Prostate gland (tissue), 2 donors: ENCODE measurements around the gene TUBGCP2. TPM values are rescaled to one million over a fixed set of nuclear protein-coding genes. Genes with fewer than 3 reads are reported as not detected.

ENCODE experiments used
- DNase-seq: peaks from one replicate; pipeline ENCODE4 v3.0.0-alpha.2; 2019; ENCODE audit warnings: low spot score
- H3K27ac ChIP-seq, 2 donors: fragments of 200-600 bp; sonication (generic); 2 replicates each; pipeline ENCODE4 v1.5.1; 2017 to 2019
- H3K27me3 ChIP-seq: fragments of 200-600 bp; sonication (generic); replicated peaks from 2 replicates; pipeline ENCODE4 v1.5.1; 2019; ENCODE audit not compliant: insufficient read depth
- H3K36me3 ChIP-seq, 2 donors: fragments of 200-600 bp; sonication (generic); 1 replicate in 1 of 2; 2 replicates in 1 of 2; pipeline versions ENCODE4 v1.5.1 to v1.8.1; 2017 to 2019
- H3K4me1 ChIP-seq: fragments of 200-600 bp; sonication (generic); replicated peaks from 2 replicates; pipeline ENCODE4 v1.5.1; 2019
- H3K4me3 ChIP-seq, 2 donors: fragments of 200-600 bp; sonication (generic); 2 replicates each; pipeline ENCODE4 v1.5.1; 2017 to 2019
- H3K9me3 ChIP-seq: fragments of 200-600 bp; sonication (generic); 2 replicates; pipeline ENCODE4 v1.5.1; 2017
- POLR2A ChIP-seq: fragments of 450-650 bp; IDR thresholded peaks from one replicate; pipeline ENCODE4 v1.6.1; 2016; ENCODE audit warnings: antibody characterized with exemption, mild to moderate bottlenecking
- POLR2AphosphoS5 ChIP-seq: sonication (generic); formaldehyde crosslinking; IDR thresholded peaks from one replicate; pipeline ENCODE4 v1.6.1; 2017; ENCODE audit warnings: antibody characterized with exemption
- WGBS: methylation state at CpG from one replicate; pipeline ENCODE4 v1.1.5; 2018; 5-methylcytosine and 5-hydroxymethylcytosine counted together
- intact Hi-C: fragments of 100-400 bp; cut with DNase I; formaldehyde crosslinking; loops from one replicate; pipeline ENCODE4 v1.14.2; 2022
- microRNA counts, 2 donors: library from miRNA; unstranded; fragments of <30 nt; microRNA quantifications; one replicate each; lab custom pipeline; 2016 to 2017
- microRNA-seq: library from miRNA; unstranded; fragments of <30 nt; microRNA quantifications from one replicate; pipeline ENCODE4, GENCODE V29; 2016
- small RNA-seq, 2 donors: library from RNA; depleted of rRNA; stranded (forward); fragments of <200 nt; gene quantifications; one replicate each; pipeline ENCODE3, GENCODE V24; 2016
- total RNA-seq, 2 donors: library from RNA; depleted of rRNA; stranded (reverse); fragments of >200 nt; gene quantifications; one replicate each; pipeline ENCODE4 v1.1.0, GENCODE V29; 2016
- TF ChIP-seq, protein P1 (sequence below), 4 experiments: fragments of 200-600 bp in 2 of 4; fragments of 450-650 bp in 2 of 4; sonication (generic) in 2 of 4; IDR thresholded peaks; 1 replicate in 3 of 4; 2 replicates in 1 of 4; pipeline ENCODE4 v1.5.1; 2016 to 2019; ENCODE audit warnings: antibody characterized with exemption in 4 of 4, mild to moderate bottlenecking in 2 of 4, moderate library complexity in 2 of 4

TUBGCP2 gene
- total RNA-seq, 2 donors from 2014 or later = 53.5 to 78.5 TPM

DNA sequence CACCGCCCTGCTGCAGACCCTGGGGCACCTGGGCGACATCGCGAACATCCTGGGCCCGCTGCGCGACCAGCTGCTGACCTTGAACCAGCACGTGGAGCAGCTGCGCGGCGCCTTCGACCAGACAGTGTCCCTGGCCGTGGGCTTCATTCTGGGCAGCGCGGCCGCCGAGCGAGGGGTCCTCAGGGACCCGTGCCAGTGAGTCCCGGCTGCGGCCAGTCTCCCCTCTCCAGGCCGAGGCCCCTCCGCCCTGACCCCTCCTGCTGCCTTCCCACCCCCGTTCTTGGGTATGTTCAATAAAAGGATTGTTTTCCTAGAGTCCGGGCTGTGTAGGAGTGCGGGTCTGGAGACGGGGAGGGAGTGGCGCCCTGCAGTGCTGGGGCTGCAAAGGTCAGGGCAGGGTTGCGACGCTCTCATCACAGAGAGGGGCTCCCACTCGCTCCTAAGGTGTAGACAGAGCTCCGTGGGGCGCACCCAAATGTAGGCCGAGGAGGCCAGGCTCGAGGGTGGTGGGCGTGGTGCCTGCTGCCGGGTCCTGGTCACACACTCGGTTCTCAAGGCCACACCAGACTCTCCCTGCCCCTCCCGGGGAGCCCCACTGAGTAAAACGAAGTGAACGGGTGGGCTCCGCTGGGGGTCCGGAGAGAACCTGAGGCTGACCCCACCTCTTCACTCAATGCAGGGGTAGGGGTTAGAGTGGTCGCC, 77.3 kb downstream of the TUBGCP2 start:
- Histone ChIP-seq H3K27me3 (peaks cover 40% of the 10 kb centered on the region), H3K4me3 (no peak overlapping the region)

DNA sequence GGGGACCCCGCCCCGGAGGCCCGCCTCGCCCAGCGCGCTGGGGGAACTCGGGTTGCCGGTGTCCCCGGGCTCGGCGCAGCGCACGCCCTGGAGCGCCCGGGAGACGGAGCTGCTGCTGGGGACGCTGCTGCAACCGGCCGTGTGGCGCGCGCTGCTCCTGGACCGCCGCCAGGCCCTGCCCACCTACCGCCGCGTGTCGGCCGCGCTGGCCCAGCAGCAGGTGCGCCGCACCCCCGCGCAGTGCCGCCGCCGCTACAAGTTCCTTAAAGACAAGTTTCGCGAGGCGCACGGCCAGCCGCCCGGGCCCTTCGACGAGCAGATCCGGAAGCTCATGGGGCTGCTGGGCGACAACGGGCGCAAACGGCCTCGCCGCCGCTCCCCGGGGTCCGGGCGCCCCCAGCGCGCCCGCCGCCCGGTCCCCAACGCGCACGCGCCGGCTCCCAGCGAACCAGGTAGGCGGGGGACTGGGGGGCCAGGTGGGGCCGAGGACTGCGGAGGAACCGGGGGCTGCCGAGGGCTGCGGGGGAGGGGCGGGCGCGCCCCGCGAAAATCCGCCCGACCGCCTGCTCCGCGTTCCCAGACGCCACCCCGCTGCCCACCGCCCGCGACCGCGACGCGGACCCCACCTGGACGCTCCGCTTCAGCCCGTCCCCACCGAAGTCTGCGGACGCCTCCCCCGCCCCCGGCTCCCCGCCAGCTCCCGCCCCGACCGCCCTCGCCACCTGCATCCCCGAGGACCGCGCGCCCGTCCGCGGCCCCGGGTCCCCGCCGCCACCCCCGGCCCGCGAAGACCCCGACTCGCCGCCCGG, 78.1 kb downstream of the TUBGCP2 start:
- no peak for TF ChIP-seq POLR2A
- no peak for TF ChIP-seq POLR2AphosphoS5
- TF ChIP-seq, protein P1, sequence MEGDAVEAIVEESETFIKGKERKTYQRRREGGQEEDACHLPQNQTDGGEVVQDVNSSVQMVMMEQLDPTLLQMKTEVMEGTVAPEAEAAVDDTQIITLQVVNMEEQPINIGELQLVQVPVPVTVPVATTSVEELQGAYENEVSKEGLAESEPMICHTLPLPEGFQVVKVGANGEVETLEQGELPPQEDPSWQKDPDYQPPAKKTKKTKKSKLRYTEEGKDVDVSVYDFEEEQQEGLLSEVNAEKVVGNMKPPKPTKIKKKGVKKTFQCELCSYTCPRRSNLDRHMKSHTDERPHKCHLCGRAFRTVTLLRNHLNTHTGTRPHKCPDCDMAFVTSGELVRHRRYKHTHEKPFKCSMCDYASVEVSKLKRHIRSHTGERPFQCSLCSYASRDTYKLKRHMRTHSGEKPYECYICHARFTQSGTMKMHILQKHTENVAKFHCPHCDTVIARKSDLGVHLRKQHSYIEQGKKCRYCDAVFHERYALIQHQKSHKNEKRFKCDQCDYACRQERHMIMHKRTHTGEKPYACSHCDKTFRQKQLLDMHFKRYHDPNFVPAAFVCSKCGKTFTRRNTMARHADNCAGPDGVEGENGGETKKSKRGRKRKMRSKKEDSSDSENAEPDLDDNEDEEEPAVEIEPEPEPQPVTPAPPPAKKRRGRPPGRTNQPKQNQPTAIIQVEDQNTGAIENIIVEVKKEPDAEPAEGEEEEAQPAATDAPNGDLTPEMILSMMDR (IDR thresholded peaks at IDR 0.05) = no peak
- Histone ChIP-seq H3K36me3 (no peaks in the 10 kb centered on the region), H3K27me3 (peaks cover 33% of the 10 kb centered on the region), H3K27ac (no peak overlapping the region), H3K9me3 (no peaks in the 10 kb centered on the region), H3K4me3 (peak overlapping the region in 1 of 2 donors; percentile 15), H3K4me1 (no peaks in the 10 kb centered on the region)
- WGBS = 1% methylated on average over 52 of the region's 122 CpGs
- intact Hi-C loops = no loop called here
- DNase-seq = no peak

More for the DNA sequence above, 77.3 kb downstream of the TUBGCP2 start:
- H3K4me1 ChIP-seq = peaks cover 3% of the 10 kb centered on the region
- no peak for DNase-seq
- TF ChIP-seq, protein P1 (IDR thresholded peaks at IDR 0.05) = no peak
- TF ChIP-seq POLR2A (no peak), POLR2AphosphoS5 (no peak)
- no peaks in the 10 kb centered on the region for H3K9me3 ChIP-seq
- H3K36me3 ChIP-seq = no peaks in the 10 kb centered on the region
- H3K27ac ChIP-seq = no peak overlapping the region
- intact Hi-C loops = no loop called here
- WGBS = 23% methylated on average over 44 of the region's 44 CpGs

DNA sequence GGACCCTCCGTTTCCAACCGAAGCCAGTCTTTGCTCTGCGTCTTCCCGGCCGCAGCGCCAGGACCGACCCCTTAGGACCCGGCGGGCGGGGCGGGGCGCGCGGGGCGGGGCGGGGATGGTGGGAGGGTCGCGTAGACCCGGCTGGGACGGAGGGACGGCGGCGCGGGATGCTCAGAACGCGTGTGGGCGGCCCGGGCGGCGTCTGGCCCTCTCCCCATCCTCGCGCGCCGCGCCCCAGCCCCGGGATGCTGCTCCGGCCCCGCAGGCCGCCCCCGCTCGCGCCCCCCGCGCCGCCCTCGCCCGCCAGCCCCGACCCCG, 78.7 kb downstream of the TUBGCP2 start, which contains the start of gene UTF1:
TSS of gene UTF1 (plus strand) at position 174 of the 318 bp plus-strand sequence. CDS start at position 246, 72 bp downstream.
- DNase-seq = no peak
- no peak within 1 kb of the TSS for H3K27ac ChIP-seq
- H3K36me3 ChIP-seq = no peaks in the 10 kb centered on the region
- intact Hi-C loops = no loop called here
- H3K27me3 ChIP-seq = peaks cover 27% of the 10 kb centered on the region
- TF ChIP-seq POLR2AphosphoS5 = no peak
- H3K4me3 ChIP-seq = peak within 1 kb of the TSS in 1 of 2 donors; percentile 15
- no peaks in the 10 kb centered on the region for H3K4me1 ChIP-seq
- no peaks in the 10 kb centered on the region for H3K9me3 ChIP-seq
- WGBS = under 1% methylated on average over 34 of the region's 49 CpGs

DNA sequence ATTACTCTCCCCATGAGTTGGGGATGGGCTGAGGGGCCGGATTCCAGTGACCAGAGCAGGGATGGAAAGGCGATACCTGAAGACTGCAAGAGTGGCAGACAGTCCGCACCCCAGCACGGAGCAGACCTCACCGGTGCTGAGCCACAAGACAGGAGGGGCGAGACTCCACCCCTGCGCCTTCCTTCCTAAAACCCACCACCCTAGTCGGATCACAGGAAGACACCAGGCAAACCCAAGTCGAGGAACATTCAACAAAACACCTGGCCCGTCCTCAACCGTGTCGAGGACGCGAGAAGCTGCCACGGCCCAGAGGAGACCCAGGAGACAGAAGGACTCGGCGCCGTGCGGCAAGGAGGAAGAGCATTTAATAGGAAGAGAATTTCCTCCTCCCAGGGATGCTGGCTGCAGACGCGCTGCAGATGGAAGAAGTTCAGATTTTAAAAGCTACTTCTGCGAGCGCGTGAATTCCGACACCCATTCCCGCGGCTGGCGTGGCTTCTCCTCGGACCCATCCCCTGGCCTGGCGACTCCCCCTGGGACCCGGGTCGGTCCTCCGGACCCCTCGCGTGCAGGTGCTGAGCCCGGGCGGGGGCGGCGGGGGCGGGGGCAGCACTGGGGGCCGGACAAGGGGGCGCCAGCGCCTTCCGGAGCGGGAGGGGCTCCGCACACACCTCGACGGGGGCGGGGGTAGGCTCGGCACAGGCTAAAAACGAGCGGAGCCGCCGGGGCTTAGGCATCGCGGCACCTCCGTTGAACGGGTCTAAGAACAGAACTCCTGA, 79.2 kb downstream of the TUBGCP2 start:
- DNase-seq = no peak
- no peaks in the 10 kb centered on the region for H3K36me3 ChIP-seq
- intact Hi-C loops = no loop called here
- WGBS = 7% methylated on average over 40 of the region's 58 CpGs
- peaks cover 27% of the 10 kb centered on the region for H3K27me3 ChIP-seq
- no peaks in the 10 kb centered on the region for H3K9me3 ChIP-seq
- H3K4me1 ChIP-seq = no peaks in the 10 kb centered on the region
- TF ChIP-seq POLR2AphosphoS5 = no peak
- TF ChIP-seq, protein P1 (IDR thresholded peaks at IDR 0.05) = no peak
- TF ChIP-seq POLR2A = no peak
- H3K4me3 ChIP-seq = no peak overlapping the region
- H3K27ac ChIP-seq = no peak overlapping the region

MicroRNAs within 50 kb of the gene (microRNA counts, 767-probe panel; counts per million panel counts)
- microRNA hsa-miR-202-3p (lab: Ali Mortazavi, UCI) = 0 to 431 counts per million in 2 donors

Small RNA genes lying within 50 kb of the gene (microRNA-seq; reads per million reads assigned to microRNA genes)
- 4.3 reads per million, percentile 41 among the genes with 10 or more reads in this experiment for gene MIR202

Small RNA genes lying within 50 kb of the gene (small RNA-seq; reads per million reads assigned to genes)
- 0 reads per million in 2 donors for gene BANF1P2

Other genes starting within 250 kb of the TUBGCP2 start
- under 1 TPM; 0.14 to 0.23 TPM for gene ADGRA1, start 220.9 kb downstream of the TUBGCP2 start, total RNA-seq
- gene KNDC1, start 148.7 kb downstream of the TUBGCP2 start, total RNA-seq = 10 to 100 TPM in 1 of 2 donors, 1 to 10 TPM in 1; 1.5 to 10.8 TPM
- 1 to 10 TPM in 1 of 2 donors, not detected in 1; 9.2 TPM for gene UTF1, start 78.7 kb downstream of the TUBGCP2 start, total RNA-seq
- gene VENTX, start 71.0 kb downstream of the TUBGCP2 start, total RNA-seq = 1 to 10 TPM in 1 of 2 donors, under 1 TPM in 1; 0.18 to 1.8 TPM
- 1 to 10 TPM; 7.2 to 7.4 TPM for gene ADAM8, start 32.0 kb downstream of the TUBGCP2 start, total RNA-seq
- 10 to 100 TPM; 52.8 to 57.6 TPM for gene ZNF511, start within 50 bp of the TUBGCP2 start, total RNA-seq
- 1 to 10 TPM in 1 of 2 donors, not detected in 1; 9.4 TPM for gene CALY, start 28.0 kb upstream of the TUBGCP2 start, total RNA-seq
- gene PRAP1, start 38.5 kb upstream of the TUBGCP2 start, total RNA-seq = 1 to 10 TPM in 1 of 2 donors, not detected in 1; 6.6 TPM
- gene FUOM, start 49.1 kb upstream of the TUBGCP2 start, total RNA-seq = 10 to 100 TPM in 1 of 2 donors, 1 to 10 TPM in 1; 8.7 to 11.4 TPM
- 100 to 1,000 TPM; 112 to 126 TPM for gene ECHS1, start 64.5 kb upstream of the TUBGCP2 start, total RNA-seq
- gene PAOX, start 70.4 kb upstream of the TUBGCP2 start, total RNA-seq = 10 to 100 TPM; 17.5 to 20.2 TPM
- gene MTG1, start 85.3 kb upstream of the TUBGCP2 start, total RNA-seq = 10 to 100 TPM; 26.8 to 67.4 TPM
- 1 to 10 TPM in 1 of 2 donors, under 1 TPM in 1; 0.09 to 1.2 TPM for gene SPRN, start 115.8 kb upstream of the TUBGCP2 start, total RNA-seq
- gene SCART1, start 145.1 kb upstream of the TUBGCP2 start, total RNA-seq = 10 to 100 TPM in 1 of 2 donors, 1 to 10 TPM in 1; 2.2 to 10.1 TPM
- 1 to 10 TPM; 3.7 to 8.1 TPM for gene CYP2E1, start 218.5 kb upstream of the TUBGCP2 start, total RNA-seq